H1 (cell line): ENCODE data around the gene SNX32. TPM values are rescaled to one million over a fixed set of nuclear protein-coding genes. Genes with fewer than 3 reads are reported as not detected.

Experiments used
- CTCF ChIA-PET: fragments of 300-600 bp; sonication (Branson Sonifier 250); formaldehyde crosslinking; loops from one replicate; lab custom pipeline; 2021; ENCODE audit not compliant: partially characterized antibody; lab: Charles Lee
- POLR2A ChIA-PET: fragments of 300-600 bp; sonication (Branson Sonifier 250); formaldehyde crosslinking; loops from one replicate; lab custom pipeline; 2021; ENCODE audit warnings: inconsistent platforms; ENCODE audit not compliant: partially characterized antibody; lab: Charles Lee
- DNase-seq, 2 experiments: peaks; one replicate each; pipeline versions ENCODE4 v3.0.0 to v3.0.0-alpha.2; 2010 to 2022; ENCODE audit warnings: low spot score in 2 of 2, low read depth in 1 of 2, mixed read lengths in 1 of 2
- FAIRE-seq: peaks from 2 replicates; lab custom pipeline; 2011; peaks lifted over from hg19 to GRCh38; lab: Jason Lieb, UNC
- H2AFZ ChIP-seq: 2 replicates; pipeline ENCODE4 v1.8.1; 2012; ENCODE audit warnings: low read length, inconsistent platforms
- H2AK5ac ChIP-seq: 2 replicates; pipeline ENCODE4 v1.6.1; 2013; ENCODE audit warnings: low read depth, low read length
- H2BK120ac ChIP-seq: replicated peaks from 2 replicates; pipeline ENCODE3; 2013; ENCODE audit warnings: low read depth, low read length, inconsistent platforms
- H2BK12ac ChIP-seq: 2 replicates; pipeline ENCODE4 v1.6.1; 2013; ENCODE audit warnings: low read depth, low read length
- H2BK15ac ChIP-seq: 2 replicates; pipeline ENCODE4 v1.6.1; 2013; ENCODE audit warnings: low read length
- H2BK20ac ChIP-seq: 2 replicates; pipeline ENCODE4 v1.6.1; 2013; ENCODE audit warnings: low read length
- H2BK5ac ChIP-seq: 2 replicates; pipeline ENCODE4 v1.6.1; 2013; ENCODE audit warnings: low read depth, low read length
- H3K14ac ChIP-seq: 2 replicates; pipeline ENCODE4 v1.6.1; 2013; ENCODE audit warnings: inconsistent platforms; ENCODE audit not compliant: insufficient read length
- H3K18ac ChIP-seq: 2 replicates; pipeline ENCODE4 v1.6.1; 2013; ENCODE audit warnings: low read length; ENCODE audit errors: extremely low read depth
- H3K23ac ChIP-seq: 2 replicates; pipeline ENCODE4 v1.6.1; 2013; ENCODE audit warnings: inconsistent platforms; ENCODE audit not compliant: insufficient read length
- H3K23me2 ChIP-seq: 2 replicates; pipeline ENCODE4 v1.6.1; 2013; ENCODE audit warnings: low read depth, low read length
- H3K27ac ChIP-seq: 2 replicates; pipeline ENCODE4 v1.6.1; 2011; ENCODE audit warnings: low read depth, low read length, inconsistent platforms
- H3K27me3 ChIP-seq, 4 experiments: replicated peaks in 1 of 4; 1 replicate in 1 of 4; 2 replicates in 3 of 4; pipeline versions ENCODE4 v1.6.1 to v1.8.1; 2011 to 2013; ENCODE audit warnings: low read length in 3 of 4, mild to moderate bottlenecking in 3 of 4, inconsistent platforms in 2 of 4, mixed read lengths in 2 of 4, moderate library complexity in 1 of 4; ENCODE audit not compliant: control insufficient read depth in 3 of 4, insufficient read depth in 3 of 4; ENCODE audit errors: extremely low read depth in 1 of 4
- H3K36me3 ChIP-seq, 4 experiments: 2 replicates each; pipeline versions ENCODE4 v1.6.1 to v1.8.1; 2011 to 2013; ENCODE audit warnings: mild to moderate bottlenecking in 4 of 4, low read length in 3 of 4, moderate library complexity in 2 of 4, control low read depth in 1 of 4, inconsistent platforms in 1 of 4; ENCODE audit not compliant: insufficient read depth in 4 of 4, control insufficient read depth in 2 of 4
- H3K4ac ChIP-seq: replicated peaks from 2 replicates; pipeline ENCODE3; 2013; ENCODE audit warnings: low read length, low read depth, mixed read lengths, inconsistent platforms; ENCODE audit not compliant: insufficient read length
- H3K4me1 ChIP-seq, 4 experiments: replicated peaks in 1 of 4; 1 replicate in 1 of 4; 2 replicates in 3 of 4; pipeline versions ENCODE4 v1.6.1 to v1.8.1; 2011 to 2013; ENCODE audit warnings: low read length in 3 of 4, inconsistent platforms in 2 of 4, mixed read lengths in 1 of 4; ENCODE audit not compliant: insufficient read depth in 4 of 4, control insufficient read depth in 3 of 4
- H3K4me2 ChIP-seq, 2 experiments: 2 replicates each; pipeline versions ENCODE4 v1.6.1 to v1.8.1; 2011 to 2013; ENCODE audit warnings: low read depth in 2 of 2, low read length in 2 of 2, control low read depth in 1 of 2, inconsistent platforms in 1 of 2, mild to moderate bottlenecking in 1 of 2; ENCODE audit not compliant: insufficient read depth in 1 of 2
- H3K4me3 ChIP-seq, 4 experiments: fragments of 200-600, 300-600 bp in 1 of 4; sonication (generic), shearing (Covaris generic), sonication (Bioruptor Twin) in 1 of 4; 2 replicates each; pipeline versions ENCODE4 v1.5.1 to v1.8.1; 2011 to 2016; ENCODE audit warnings: low read length in 4 of 4, low read depth in 3 of 4, control low read depth in 2 of 4, inconsistent platforms in 2 of 4, mild to moderate bottlenecking in 2 of 4, mixed read lengths in 1 of 4, moderate library complexity in 1 of 4; ENCODE audit not compliant: insufficient read depth in 2 of 4; ENCODE audit errors: extremely low read depth in 1 of 4
- H3K56ac ChIP-seq: replicated peaks from 2 replicates; pipeline ENCODE3; 2013; ENCODE audit warnings: low read depth, mild to moderate bottlenecking, mixed read lengths, low read length, inconsistent platforms; ENCODE audit not compliant: insufficient read length
- H3K79me1 ChIP-seq: 2 replicates; pipeline ENCODE4 v1.6.1; 2013; ENCODE audit warnings: low read depth, low read length, control low read depth
- H3K79me2 ChIP-seq, 2 experiments: 2 replicates each; pipeline versions ENCODE4 v1.6.1 to v1.8.1; 2012 to 2013; ENCODE audit warnings: low read length in 2 of 2, mild to moderate bottlenecking in 2 of 2, inconsistent platforms in 1 of 2; ENCODE audit not compliant: insufficient read depth in 2 of 2, control insufficient read depth in 1 of 2
- H3K9ac ChIP-seq, 4 experiments: replicated peaks in 1 of 4; 1 replicate in 1 of 4; 2 replicates in 3 of 4; pipeline versions ENCODE4 v1.6.1 to v1.8.1; 2011 to 2013; ENCODE audit warnings: low read depth in 3 of 4, low read length in 3 of 4, control low read depth in 2 of 4, mild to moderate bottlenecking in 2 of 4, moderate library complexity in 2 of 4, inconsistent platforms in 1 of 4; ENCODE audit errors: extremely low read depth in 1 of 4
- H3K9me3 ChIP-seq, 2 experiments: 2 replicates each; pipeline versions ENCODE4 v1.6.1 to v1.8.1; 2012 to 2013; ENCODE audit warnings: mild to moderate bottlenecking in 2 of 2, moderate library complexity in 2 of 2, control low read depth in 1 of 2, inconsistent platforms in 1 of 2, low read depth in 1 of 2, low read length in 1 of 2, mixed read lengths in 1 of 2; ENCODE audit not compliant: insufficient read depth in 2 of 2
- H4K20me1 ChIP-seq, 2 experiments: replicated peaks in 1 of 2; 2 replicates each; pipeline versions ENCODE3 to v1.8.1; 2011 to 2013; ENCODE audit warnings: inconsistent platforms in 2 of 2, low read length in 2 of 2, mild to moderate bottlenecking in 1 of 2; ENCODE audit not compliant: insufficient read depth in 2 of 2, control insufficient read depth in 1 of 2
- H4K5ac ChIP-seq: 2 replicates; pipeline ENCODE4 v1.6.1; 2013; ENCODE audit warnings: low read length, low read depth, mixed read lengths, inconsistent platforms; ENCODE audit not compliant: insufficient read length
- H4K8ac ChIP-seq: 2 replicates; pipeline ENCODE4 v1.8.0; 2013; ENCODE audit warnings: mild to moderate bottlenecking, moderate library complexity, low read length, inconsistent platforms; ENCODE audit not compliant: insufficient read depth; ENCODE audit errors: extremely low read depth
- H4K91ac ChIP-seq: replicated peaks from 2 replicates; pipeline ENCODE3; 2013; ENCODE audit warnings: low read length, mixed read lengths, inconsistent platforms; ENCODE audit not compliant: insufficient read length
- BCL11A ChIP-seq, 2 experiments: IDR thresholded peaks; one replicate each; pipeline ENCODE4 v1.6.1; 2011; ENCODE audit warnings: low read depth in 2 of 2, low read length in 2 of 2, mild to moderate bottlenecking in 2 of 2
- CREB1 ChIP-seq: IDR thresholded peaks from 2 replicates; pipeline ENCODE4 v1.6.1; 2012; ENCODE audit warnings: inconsistent platforms
- MAFK ChIP-seq: IDR thresholded peaks from 2 replicates; pipeline ENCODE4 v1.6.1; 2012; ENCODE audit warnings: low read depth, mild to moderate bottlenecking, improper control_type of control experiment, low read length
- RFX5 ChIP-seq: IDR thresholded peaks from 2 replicates; pipeline ENCODE4 v1.6.1; 2011; ENCODE audit warnings: low read depth, low read length, improper control_type of control experiment, borderline replicate concordance
- SAP30 ChIP-seq: fragments of 300-600 bp; sonication (generic); IDR thresholded peaks from 2 replicates; pipeline ENCODE4 v1.7.1; 2012; ENCODE audit warnings: low read length, moderate library complexity, mild to moderate bottlenecking, inconsistent platforms; ENCODE audit not compliant: insufficient read depth, insufficient replicate concordance
- SIX5 ChIP-seq: IDR thresholded peaks from 2 replicates; pipeline ENCODE4 v1.6.1; 2011; ENCODE audit warnings: mild to moderate bottlenecking, low read depth, low read length
- SP1 ChIP-seq: IDR thresholded peaks from 2 replicates; pipeline ENCODE4 v1.6.1; 2011; ENCODE audit warnings: low read depth, low read length
- WGBS, 2 experiments: shearing (Covaris generic) in 1 of 2; methylation state at CpG; one replicate each; pipeline versions ENCODE4 v1.1.6 to v1.1.7; 2013 to 2015; ENCODE audit warnings: low lambda C conversion rate in 2 of 2, mixed read lengths in 2 of 2, inconsistent platforms in 1 of 2, low coverage in 1 of 2, missing lambda C conversion rate in 1 of 2; ENCODE audit not compliant: insufficient replicate concordance in 2 of 2, insufficient coverage in 1 of 2, insufficient read length in 1 of 2; ENCODE audit errors: extremely low coverage in 1 of 2, missing lambda C conversion rate in 1 of 2; 5-methylcytosine and 5-hydroxymethylcytosine counted together
- polyA plus RNA-seq, 7 experiments: library from polyadenylated mRNA; depleted of rRNA in 3 of 7; stranded (reverse) in 5 of 7; unstranded in 2 of 7; fragments of >200 nt in 5 of 7; fragments of 200-250 nt in 2 of 7; gene quantifications; 1 replicate in 5 of 7; 2 replicates in 1 of 7; 4 replicates in 1 of 7; pipeline versions ENCODE4 v1.2.1 to v1.2.3, GENCODE V29; 2011 to 2013; ENCODE audit warnings: missing spikeins in 2 of 7, mixed read lengths in 2 of 7
- total RNA-seq: library from RNA; stranded (reverse); fragmentation: NEBNext Ultra II Directional; extraction: Animal tissue kit (Norgen Biotek cat#: 25700); gene quantifications from 2 replicates; pipeline ENCODE4 v1.2.1, GENCODE V29; 2021

SNX32 gene
- total and polyA plus RNA-seq, 2 of the 8 experiments (the other 6 are each of a cell fraction or from before 2014, with no cell fraction given), result 0.76 to 2.2 TPM

- ChIA-PET CTCF (interaction anchor here (0.6 to 19.6 kb wide), 9 partner anchors 12 to 203 kb away, joined by 3 to 347 read pairs (median 4); partner anchors contain the start of gene AP5B1), POLR2A (interaction anchor here (0.6 to 1.5 kb wide), 6 partner anchors 11 to 209 kb away, joined by 3 to 4 read pairs (median 4); partner anchors contain the start of gene MUS81)
Observed at GRCh38 chr11:65829459-65829858, 4.3 kb upstream of the SNX32 start.

More at GRCh38 chr11:65829459-65829858, 4.3 kb upstream of the SNX32 start:
- Histone ChIP-seq H3K79me1 (no peaks in the 10 kb centered on the region; the same call in 1 of the 2 replicates), H3K23me2 (peaks cover 17% of the 10 kb centered on the region), H3K27me3 (peaks cover 0 to 9% (median 5%) of the 10 kb centered on the region in 4 experiments; a peak in 4 of 7 replicates), H3K79me2 (peaks cover 0 to 3% of the 10 kb centered on the region in 2 experiments; a peak in 1 of 4 replicates), H4K8ac (no peak overlapping the region), H4K91ac (no peak overlapping the region), H2BK5ac (no peak overlapping the region), H3K4me1 (peaks cover 0 to 6% (median 5%) of the 10 kb centered on the region in 4 experiments; a peak in 6 of 7 replicates), H3K9ac (no peak overlapping the region; a peak in 1 of 7 replicates), H2BK20ac (no peak overlapping the region), H3K4me2 (no peak overlapping the region), H4K20me1 (peaks cover 0 to 4% of the 10 kb centered on the region in 2 experiments), H3K27ac (no peak overlapping the region), H2AK5ac (no peak overlapping the region), H2AFZ (no peak overlapping the region), H3K9me3 (no peaks in the 10 kb centered on the region), H2BK12ac (no peak overlapping the region), H3K23ac (no peak overlapping the region), H3K14ac (no peak overlapping the region), H4K5ac (no peak overlapping the region), H3K56ac (no peak overlapping the region), H3K4me3 (no peak overlapping the region), H2BK15ac (no peak overlapping the region), H3K18ac (no peak overlapping the region), H2BK120ac (no peak overlapping the region), H3K36me3 (no peaks in the 10 kb centered on the region; a peak in 1 of 8 replicates), H3K4ac (no peak overlapping the region)
- no peak for TF ChIP-seq MAFK
- TF ChIP-seq SIX5, result no peak
- no peak for TF ChIP-seq SAP30
- TF ChIP-seq BCL11A (IDR thresholded peaks at IDR 0.05; ENCODE audit: low read depth in 2 of 2, low read length in 2 of 2), result no peak
- no peak for TF ChIP-seq SP1
- TF ChIP-seq CREB1, result no peak
- no peak for TF ChIP-seq RFX5
- FAIRE-seq (no peak), DNase-seq (no peak)
- 85% methylated on average over 4 of the region's 4 CpGs; no CpG with 5 or more reads in 1 of the 2 experiments for WGBS, 2 experiments
